T-helper 1 cell treated with Interleukin-12 subunit alpha and Interleukin-12 subunit beta and Interleukin-4 antibody, amounts not matched to agents 30 μg/mL and 1 μg/mL, for 36 hours (primary cell): ENCODE measurements around the gene CMTM7.
"Not testable (repeated sequence)": the region's sequence is repeated elsewhere in the genome, so short reads cannot be mapped to it uniquely, and the experiment has no call there.

Source experiments
- H3K27ac Mint-ChIP-seq: one replicate; pipeline ENCODE4 v1.8.0; 2021; ENCODE audit warnings: mild to moderate bottlenecking, mixed read lengths
- H3K27me3 Mint-ChIP-seq: one replicate; pipeline ENCODE4 v1.8.0; 2021; ENCODE audit warnings: low read depth, mixed read lengths
- H3K36me3 Mint-ChIP-seq: one replicate; pipeline ENCODE4 v1.8.0; 2021; ENCODE audit warnings: low read depth, mixed read lengths
- H3K4me1 Mint-ChIP-seq: one replicate; pipeline ENCODE4 v1.8.0; 2021; ENCODE audit warnings: low read depth, mixed read lengths
- H3K4me3 Mint-ChIP-seq: one replicate; pipeline ENCODE4 v1.8.0; 2021; ENCODE audit warnings: mild to moderate bottlenecking, moderate library complexity, mixed read lengths
- H3K9me3 Mint-ChIP-seq: one replicate; pipeline ENCODE4 v1.8.0; 2021; ENCODE audit warnings: mixed read lengths

The CMTM7 gene

GRCh38 chr3:32462191-32462986 is 70.7 kb downstream of the CMTM7 start:
- not testable (repeated sequence) for H3K36me3 Mint-ChIP-seq, H3K27ac Mint-ChIP-seq, H3K4me3 Mint-ChIP-seq, H3K9me3 Mint-ChIP-seq, H3K27me3 Mint-ChIP-seq
- H3K4me1 Mint-ChIP-seq = peaks cover 31% of the 10 kb centered on the region

GRCh38 chr3:32463415-32463814 is 71.8 kb downstream of the CMTM7 start:
- not testable (repeated sequence) for H3K27ac Mint-ChIP-seq, H3K9me3 Mint-ChIP-seq, H3K4me3 Mint-ChIP-seq, H3K36me3 Mint-ChIP-seq, H3K27me3 Mint-ChIP-seq
- peaks cover 26% of the 10 kb centered on the region for H3K4me1 Mint-ChIP-seq

DNA sequence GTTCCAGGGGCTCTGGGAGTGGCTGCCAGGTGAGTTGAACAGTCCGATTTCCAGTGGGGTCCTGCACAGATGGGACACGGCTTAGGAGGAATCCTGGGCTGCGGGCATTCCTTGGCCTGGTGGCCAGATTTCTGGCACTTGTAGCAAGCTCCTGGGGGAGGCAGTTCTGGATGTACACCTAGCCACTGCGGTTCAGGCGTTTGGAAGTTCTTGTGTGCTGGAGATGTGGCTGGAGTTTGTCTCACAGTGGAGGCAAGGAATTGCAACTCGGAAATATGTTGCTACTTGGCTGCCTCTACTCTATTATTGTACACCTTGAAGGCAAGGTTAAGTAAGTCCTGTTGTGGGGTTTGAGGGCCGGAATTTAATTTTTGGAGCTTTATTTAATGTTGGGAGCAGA is 73.1 kb downstream of the CMTM7 start:
- H3K27ac Mint-ChIP-seq, H3K9me3 Mint-ChIP-seq, H3K27me3 Mint-ChIP-seq, H3K36me3 Mint-ChIP-seq, H3K4me3 Mint-ChIP-seq: not testable (repeated sequence)
- H3K4me1 Mint-ChIP-seq = peaks cover 34% of the 10 kb centered on the region

DNA sequence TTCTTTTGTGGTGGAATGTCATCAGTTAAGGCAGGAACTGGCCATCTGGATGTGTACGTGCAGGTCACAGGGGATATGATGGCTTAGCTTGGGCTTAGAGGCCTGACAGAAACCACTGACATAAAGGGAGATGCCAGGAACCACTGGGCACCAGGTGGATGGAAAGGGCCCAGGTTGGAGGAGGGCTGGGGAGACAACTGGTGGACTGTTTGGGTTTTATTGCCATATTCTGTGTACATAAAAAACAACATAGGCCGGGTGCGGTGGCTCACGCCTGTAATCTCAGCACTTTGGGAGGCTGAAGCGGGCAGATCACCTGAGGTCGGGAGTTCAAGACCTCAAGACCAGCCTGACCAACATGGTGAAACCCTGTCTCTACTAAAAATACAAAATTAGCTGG is 75.2 kb downstream of the CMTM7 start:
- Mint-ChIP-seq H3K36me3 (peaks cover 11% of the 10 kb centered on the region), H3K4me1 (peaks cover 32% of the 10 kb centered on the region)
- H3K27ac Mint-ChIP-seq, H3K9me3 Mint-ChIP-seq, H3K4me3 Mint-ChIP-seq, H3K27me3 Mint-ChIP-seq: not testable (repeated sequence)

GRCh38 chr3:32467333-32468070 is 75.8 kb downstream of the CMTM7 start:
- Mint-ChIP-seq H3K9me3 (no peaks in the 10 kb centered on the region), H3K4me3 (no peak overlapping the region), H3K27ac (no peak overlapping the region), H3K27me3 (no peaks in the 10 kb centered on the region), H3K4me1 (peaks cover 32% of the 10 kb centered on the region), H3K36me3 (peaks cover 13% of the 10 kb centered on the region)

GRCh38 chr3:32469151-32469874 is 77.7 kb downstream of the CMTM7 start:
- no peak overlapping the region for H3K4me3 Mint-ChIP-seq
- H3K27me3 Mint-ChIP-seq = no peaks in the 10 kb centered on the region
- H3K4me1 Mint-ChIP-seq = peaks cover 32% of the 10 kb centered on the region
- H3K9me3 Mint-ChIP-seq = no peaks in the 10 kb centered on the region
- peaks cover 23% of the 10 kb centered on the region for H3K36me3 Mint-ChIP-seq
- peak overlapping the region; percentile 88 for H3K27ac Mint-ChIP-seq

- H3K9me3 Mint-ChIP-seq = no peaks in the 10 kb centered on the region
- H3K4me3 Mint-ChIP-seq = no peak overlapping the region
- peaks cover 32% of the 10 kb centered on the region for H3K4me1 Mint-ChIP-seq
- H3K36me3 Mint-ChIP-seq = peaks cover 27% of the 10 kb centered on the region
- no peak overlapping the region for H3K27ac Mint-ChIP-seq
- H3K27me3 Mint-ChIP-seq = no peaks in the 10 kb centered on the region
Observed at GRCh38 chr3:32470362-32470761, 78.7 kb downstream of the CMTM7 start.

GRCh38 chr3:32471246-32471645 is 79.6 kb downstream of the CMTM7 start:
- Mint-ChIP-seq H3K36me3 (peaks cover 27% of the 10 kb centered on the region), H3K4me1 (peaks cover 30% of the 10 kb centered on the region), H3K4me3 (no peak overlapping the region), H3K27me3 (no peaks in the 10 kb centered on the region), H3K27ac (peak overlapping the region; percentile 55), H3K9me3 (no peaks in the 10 kb centered on the region)

DNA sequence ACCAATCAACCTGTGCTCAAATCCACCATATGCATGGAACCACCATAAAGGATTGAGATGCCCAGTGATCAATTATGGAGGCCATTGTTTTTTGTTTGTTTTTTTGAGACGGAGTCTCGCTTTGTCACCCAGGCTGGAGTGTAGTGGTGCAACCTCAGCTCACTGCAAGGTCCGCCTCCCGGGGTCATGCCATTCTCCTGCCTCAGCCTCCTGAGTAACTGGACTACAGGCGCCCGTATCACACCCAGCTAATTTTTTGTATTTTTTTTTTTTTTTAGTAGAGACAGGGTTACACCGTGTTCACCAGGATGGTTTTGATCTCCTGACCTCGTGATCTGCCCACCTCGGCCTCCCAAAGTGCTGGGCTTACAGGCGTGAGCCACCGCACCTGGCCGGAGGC is 80.5 kb downstream of the CMTM7 start:
- H3K36me3 Mint-ChIP-seq = peaks cover 33% of the 10 kb centered on the region
- not testable (repeated sequence) for H3K9me3 Mint-ChIP-seq, H3K27me3 Mint-ChIP-seq, H3K27ac Mint-ChIP-seq, H3K4me3 Mint-ChIP-seq
- peaks cover 28% of the 10 kb centered on the region for H3K4me1 Mint-ChIP-seq

- Mint-ChIP-seq H3K9me3 (no peaks in the 10 kb centered on the region), H3K36me3 (peaks cover 43% of the 10 kb centered on the region), H3K27me3 (no peaks in the 10 kb centered on the region), H3K4me1 (peaks cover 20% of the 10 kb centered on the region), H3K27ac (no peak overlapping the region), H3K4me3 (no peak overlapping the region)
Observed at GRCh38 chr3:32474201-32474600, 82.5 kb downstream of the CMTM7 start.

DNA sequence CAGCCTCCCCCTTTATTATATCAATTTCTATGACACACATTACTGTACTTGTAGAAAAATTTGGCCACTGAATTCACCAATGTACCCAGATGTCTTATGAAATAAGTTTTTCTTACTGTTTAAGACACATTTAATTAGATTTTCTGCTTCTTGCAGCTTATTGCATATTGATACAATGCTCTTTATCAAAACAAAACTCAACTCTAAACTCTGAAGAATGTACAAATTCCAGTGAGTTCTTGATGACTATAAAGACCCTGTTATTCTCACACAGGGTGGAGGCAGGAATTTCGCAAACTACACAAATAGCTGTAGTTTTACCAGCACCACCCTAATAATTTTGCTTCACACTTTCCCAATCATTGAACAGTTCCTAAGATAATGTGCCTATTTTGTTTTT is 89.0 kb downstream of the CMTM7 start:
- Mint-ChIP-seq H3K27ac (no peak overlapping the region), H3K36me3 (peaks cover 59% of the 10 kb centered on the region), H3K4me1 (peaks cover 20% of the 10 kb centered on the region), H3K9me3 (no peaks in the 10 kb centered on the region), H3K4me3 (no peak overlapping the region), H3K27me3 (no peaks in the 10 kb centered on the region)

- H3K27ac Mint-ChIP-seq = no peak overlapping the region
- H3K9me3 Mint-ChIP-seq = no peaks in the 10 kb centered on the region
- peaks cover 18% of the 10 kb centered on the region for H3K4me1 Mint-ChIP-seq
- H3K36me3 Mint-ChIP-seq = peaks cover 58% of the 10 kb centered on the region
- no peak overlapping the region for H3K4me3 Mint-ChIP-seq
- H3K27me3 Mint-ChIP-seq = no peaks in the 10 kb centered on the region
Observed at GRCh38 chr3:32481791-32482631, 90.4 kb downstream of the CMTM7 start.

GRCh38 chr3:32482693-32483092 is 91.0 kb downstream of the CMTM7 start:
- Mint-ChIP-seq H3K9me3 (no peaks in the 10 kb centered on the region), H3K27ac (no peak overlapping the region), H3K4me3 (no peak overlapping the region), H3K36me3 (peaks cover 57% of the 10 kb centered on the region), H3K4me1 (peaks cover 18% of the 10 kb centered on the region), H3K27me3 (no peaks in the 10 kb centered on the region)

GRCh38 chr3:32483772-32484171 is 92.1 kb downstream of the CMTM7 start:
- Mint-ChIP-seq H3K9me3 (no peaks in the 10 kb centered on the region), H3K27ac (no peak overlapping the region), H3K36me3 (peaks cover 55% of the 10 kb centered on the region), H3K4me1 (peaks cover 22% of the 10 kb centered on the region), H3K4me3 (no peak overlapping the region), H3K27me3 (no peaks in the 10 kb centered on the region)
